GM12878 (cell line): Measurements from ENCODE around the gene LY9. TPM values are rescaled to one million over a fixed set of nuclear protein-coding genes. Genes with fewer than 3 reads are reported as not detected.

Experiments used
- CEBPB ChIP-seq, 2 experiments: fragments of 150-350 bp in 1 of 2; IDR thresholded peaks; 2 replicates each; pipeline ENCODE4 v1.6.1; 2012 to 2014; ENCODE audit warnings: low read depth in 2 of 2, low read length in 2 of 2, borderline replicate concordance in 1 of 2, inconsistent platforms in 1 of 2
- CHD4 ChIP-seq: fragments of 200-600 bp; sonication (generic); IDR thresholded peaks from 2 replicates; pipeline ENCODE4 v1.6.1; 2016; ENCODE audit warnings: mild to moderate bottlenecking
- DPF2 ChIP-seq: fragments of 450-650 bp; IDR thresholded peaks from 2 replicates; pipeline ENCODE4 v1.6.1; 2017; ENCODE audit warnings: mild to moderate bottlenecking
- HDAC6 ChIP-seq: fragments of 200-600 bp; sonication (generic); IDR thresholded peaks from one replicate; pipeline ENCODE4 v1.8.0; 2017; ENCODE audit warnings: antibody characterized with exemption; ENCODE audit not compliant: unreplicated experiment
- JUNB ChIP-seq: IDR thresholded peaks from 2 replicates; pipeline ENCODE4 v1.6.1; 2016; ENCODE audit warnings: antibody characterized with exemption, mild to moderate bottlenecking
- MXI1 ChIP-seq: fragments of 150-350 bp; IDR thresholded peaks from 2 replicates; pipeline ENCODE4 v1.6.1; 2011; ENCODE audit warnings: low read depth, mild to moderate bottlenecking, inconsistent platforms, low read length, improper control_type of control experiment
- NR2F1 ChIP-seq: fragments of 450-650 bp; conservative IDR thresholded peaks from 2 replicates; pipeline ENCODE4 v1.6.1; 2017; ENCODE audit warnings: mild to moderate bottlenecking
- ZZZ3 ChIP-seq: IDR thresholded peaks from 2 replicates; pipeline ENCODE4 v1.6.1; 2011; ENCODE audit warnings: low read depth; ENCODE audit not compliant: control insufficient read depth, insufficient read length
- polyA plus RNA-seq, 11 experiments: library from polyadenylated mRNA; depleted of rRNA in 4 of 11; unstranded in 6 of 11; stranded (reverse) in 5 of 11; fragments of >200 nt; fragmentation: Nextera tagmentation in 4 of 11; fragmentation: Illumina TruSeq in 1 of 11; extraction: Ambion mirVana in 4 of 11; extraction: Trizol in 1 of 11; gene quantifications; 1 replicate in 1 of 11; 2 replicates in 10 of 11; pipeline versions ENCODE4 v1.2.1 to v1.2.3, GENCODE V29; 2011 to 2016; ENCODE audit warnings: inconsistent platforms in 2 of 11, missing spikeins in 2 of 11, low read depth in 1 of 11
- total RNA-seq, 4 experiments: library from RNA; depleted of rRNA in 3 of 4; stranded (reverse); fragments of >200 nt in 3 of 4; fragmentation: Illumina TruSeq in 1 of 4; extraction: Trizol in 1 of 4; gene quantifications; 2 replicates each; pipeline versions ENCODE4 v1.2.1 to v1.2.3, GENCODE V29; 2013 to 2021
- TF ChIP-seq, protein P1 (sequence below): fragments of 450-650 bp; formaldehyde crosslinking; IDR thresholded peaks from 2 replicates; pipeline ENCODE4 v1.5.0; 2022; ENCODE audit warnings: mild to moderate bottlenecking, missing genetic modification characterization
- TF ChIP-seq, protein P2 (sequence below): IDR thresholded peaks from 2 replicates; pipeline ENCODE4 v1.6.1; 2012; ENCODE audit warnings: low read depth, low read length, improper control_type of control experiment
- TF ChIP-seq, protein P3 (sequence below): fragments of 450-650 bp; IDR thresholded peaks from 2 replicates; pipeline ENCODE4 v1.6.1; 2016; ENCODE audit warnings: mild to moderate bottlenecking, moderate library complexity, borderline replicate concordance
- TF ChIP-seq, protein P4 (sequence below): IDR thresholded peaks from 2 replicates; pipeline ENCODE4 v1.6.1; 2012; ENCODE audit warnings: improper control_type of control experiment, low read depth, low read length; ENCODE audit not compliant: insufficient replicate concordance

LY9 gene
- total and polyA plus RNA-seq, 10 of the 15 experiments (the other 5 are each of a cell fraction or from before 2014, with no cell fraction given), result 2.7 to 12.5 (median 9.0) TPM

DNA sequence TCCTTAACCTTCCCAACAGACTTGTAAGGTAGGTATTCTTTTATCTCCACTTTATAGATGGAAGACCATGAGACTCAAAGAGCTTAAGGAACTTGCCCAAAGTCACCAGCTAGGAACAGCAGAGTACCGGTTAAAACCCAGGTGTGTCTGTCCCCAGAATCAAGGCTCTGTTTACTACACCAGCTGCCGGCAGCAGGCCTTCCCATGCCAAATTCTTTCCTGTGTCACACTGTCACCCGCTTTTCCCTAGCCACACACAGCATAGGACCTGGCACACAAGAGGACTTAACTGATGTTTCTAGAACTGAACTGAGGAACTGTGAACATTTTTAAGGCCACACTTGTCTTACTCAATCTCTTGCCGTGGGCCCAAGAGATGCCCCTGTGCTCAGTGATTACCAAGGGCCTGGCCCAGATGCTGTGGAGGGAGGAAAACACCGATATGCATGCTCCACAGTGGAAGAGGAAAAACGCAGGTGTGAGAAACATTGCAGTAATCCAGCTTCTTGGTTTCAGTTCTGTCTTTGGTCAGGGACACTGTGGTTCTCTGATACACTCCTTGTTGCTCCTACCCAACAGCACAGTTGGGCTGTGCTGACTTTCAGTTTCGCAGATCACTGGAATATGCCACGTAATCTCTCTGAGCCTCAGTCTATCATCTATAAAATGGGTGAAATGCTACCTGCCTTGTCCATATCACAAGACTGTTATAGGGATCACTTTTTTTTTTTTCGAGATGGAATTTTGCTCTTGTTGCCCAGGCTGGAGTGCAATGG lies 13.9 kb upstream of the LY9 start (continued):
- TF ChIP-seq, protein P1, sequence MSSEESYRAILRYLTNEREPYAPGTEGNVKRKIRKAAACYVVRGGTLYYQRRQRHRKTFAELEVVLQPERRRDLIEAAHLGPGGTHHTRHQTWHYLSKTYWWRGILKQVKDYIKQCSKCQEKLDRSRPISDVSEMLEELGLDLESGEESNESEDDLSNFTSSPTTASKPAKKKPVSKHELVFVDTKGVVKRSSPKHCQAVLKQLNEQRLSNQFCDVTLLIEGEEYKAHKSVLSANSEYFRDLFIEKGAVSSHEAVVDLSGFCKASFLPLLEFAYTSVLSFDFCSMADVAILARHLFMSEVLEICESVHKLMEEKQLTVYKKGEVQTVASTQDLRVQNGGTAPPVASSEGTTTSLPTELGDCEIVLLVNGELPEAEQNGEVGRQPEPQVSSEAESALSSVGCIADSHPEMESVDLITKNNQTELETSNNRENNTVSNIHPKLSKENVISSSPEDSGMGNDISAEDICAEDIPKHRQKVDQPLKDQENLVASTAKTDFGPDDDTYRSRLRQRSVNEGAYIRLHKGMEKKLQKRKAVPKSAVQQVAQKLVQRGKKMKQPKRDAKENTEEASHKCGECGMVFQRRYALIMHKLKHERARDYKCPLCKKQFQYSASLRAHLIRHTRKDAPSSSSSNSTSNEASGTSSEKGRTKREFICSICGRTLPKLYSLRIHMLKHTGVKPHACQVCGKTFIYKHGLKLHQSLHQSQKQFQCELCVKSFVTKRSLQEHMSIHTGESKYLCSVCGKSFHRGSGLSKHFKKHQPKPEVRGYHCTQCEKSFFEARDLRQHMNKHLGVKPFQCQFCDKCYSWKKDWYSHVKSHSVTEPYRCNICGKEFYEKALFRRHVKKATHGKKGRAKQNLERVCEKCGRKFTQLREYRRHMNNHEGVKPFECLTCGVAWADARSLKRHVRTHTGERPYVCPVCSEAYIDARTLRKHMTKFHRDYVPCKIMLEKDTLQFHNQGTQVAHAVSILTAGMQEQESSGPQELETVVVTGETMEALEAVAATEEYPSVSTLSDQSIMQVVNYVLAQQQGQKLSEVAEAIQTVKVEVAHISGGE (CRISPR knock-in tag), result no peak
- TF ChIP-seq, protein P2, sequence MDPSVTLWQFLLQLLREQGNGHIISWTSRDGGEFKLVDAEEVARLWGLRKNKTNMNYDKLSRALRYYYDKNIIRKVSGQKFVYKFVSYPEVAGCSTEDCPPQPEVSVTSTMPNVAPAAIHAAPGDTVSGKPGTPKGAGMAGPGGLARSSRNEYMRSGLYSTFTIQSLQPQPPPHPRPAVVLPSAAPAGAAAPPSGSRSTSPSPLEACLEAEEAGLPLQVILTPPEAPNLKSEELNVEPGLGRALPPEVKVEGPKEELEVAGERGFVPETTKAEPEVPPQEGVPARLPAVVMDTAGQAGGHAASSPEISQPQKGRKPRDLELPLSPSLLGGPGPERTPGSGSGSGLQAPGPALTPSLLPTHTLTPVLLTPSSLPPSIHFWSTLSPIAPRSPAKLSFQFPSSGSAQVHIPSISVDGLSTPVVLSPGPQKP, result no peak
- TF ChIP-seq NR2F1, result no peak
- TF ChIP-seq CEBPB (IDR thresholded peaks at IDR 0.05; ENCODE audit: borderline replicate concordance in 1 of 2, low read depth in 2 of 2, low read length in 2 of 2), result no peak
- TF ChIP-seq MXI1, result no peak
- TF ChIP-seq DPF2, result peak; percentile 91
- TF ChIP-seq CHD4, result no peak
- peak; percentile 61 for TF ChIP-seq JUNB
- TF ChIP-seq HDAC6, result no peak
- TF ChIP-seq, protein P3, sequence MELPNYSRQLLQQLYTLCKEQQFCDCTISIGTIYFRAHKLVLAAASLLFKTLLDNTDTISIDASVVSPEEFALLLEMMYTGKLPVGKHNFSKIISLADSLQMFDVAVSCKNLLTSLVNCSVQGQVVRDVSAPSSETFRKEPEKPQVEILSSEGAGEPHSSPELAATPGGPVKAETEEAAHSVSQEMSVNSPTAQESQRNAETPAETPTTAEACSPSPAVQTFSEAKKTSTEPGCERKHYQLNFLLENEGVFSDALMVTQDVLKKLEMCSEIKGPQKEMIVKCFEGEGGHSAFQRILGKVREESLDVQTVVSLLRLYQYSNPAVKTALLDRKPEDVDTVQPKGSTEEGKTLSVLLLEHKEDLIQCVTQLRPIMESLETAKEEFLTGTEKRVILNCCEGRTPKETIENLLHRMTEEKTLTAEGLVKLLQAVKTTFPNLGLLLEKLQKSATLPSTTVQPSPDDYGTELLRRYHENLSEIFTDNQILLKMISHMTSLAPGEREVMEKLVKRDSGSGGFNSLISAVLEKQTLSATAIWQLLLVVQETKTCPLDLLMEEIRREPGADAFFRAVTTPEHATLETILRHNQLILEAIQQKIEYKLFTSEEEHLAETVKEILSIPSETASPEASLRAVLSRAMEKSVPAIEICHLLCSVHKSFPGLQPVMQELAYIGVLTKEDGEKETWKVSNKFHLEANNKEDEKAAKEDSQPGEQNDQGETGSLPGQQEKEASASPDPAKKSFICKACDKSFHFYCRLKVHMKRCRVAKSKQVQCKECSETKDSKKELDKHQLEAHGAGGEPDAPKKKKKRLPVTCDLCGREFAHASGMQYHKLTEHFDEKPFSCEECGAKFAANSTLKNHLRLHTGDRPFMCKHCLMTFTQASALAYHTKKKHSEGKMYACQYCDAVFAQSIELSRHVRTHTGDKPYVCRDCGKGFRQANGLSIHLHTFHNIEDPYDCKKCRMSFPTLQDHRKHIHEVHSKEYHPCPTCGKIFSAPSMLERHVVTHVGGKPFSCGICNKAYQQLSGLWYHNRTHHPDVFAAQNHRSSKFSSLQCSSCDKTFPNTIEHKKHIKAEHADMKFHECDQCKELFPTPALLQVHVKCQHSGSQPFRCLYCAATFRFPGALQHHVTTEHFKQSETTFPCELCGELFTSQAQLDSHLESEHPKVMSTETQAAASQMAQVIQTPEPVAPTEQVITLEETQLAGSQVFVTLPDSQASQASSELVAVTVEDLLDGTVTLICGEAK, result no peak; the same call in 1 of the 2 replicates
- TF ChIP-seq, protein P4, sequence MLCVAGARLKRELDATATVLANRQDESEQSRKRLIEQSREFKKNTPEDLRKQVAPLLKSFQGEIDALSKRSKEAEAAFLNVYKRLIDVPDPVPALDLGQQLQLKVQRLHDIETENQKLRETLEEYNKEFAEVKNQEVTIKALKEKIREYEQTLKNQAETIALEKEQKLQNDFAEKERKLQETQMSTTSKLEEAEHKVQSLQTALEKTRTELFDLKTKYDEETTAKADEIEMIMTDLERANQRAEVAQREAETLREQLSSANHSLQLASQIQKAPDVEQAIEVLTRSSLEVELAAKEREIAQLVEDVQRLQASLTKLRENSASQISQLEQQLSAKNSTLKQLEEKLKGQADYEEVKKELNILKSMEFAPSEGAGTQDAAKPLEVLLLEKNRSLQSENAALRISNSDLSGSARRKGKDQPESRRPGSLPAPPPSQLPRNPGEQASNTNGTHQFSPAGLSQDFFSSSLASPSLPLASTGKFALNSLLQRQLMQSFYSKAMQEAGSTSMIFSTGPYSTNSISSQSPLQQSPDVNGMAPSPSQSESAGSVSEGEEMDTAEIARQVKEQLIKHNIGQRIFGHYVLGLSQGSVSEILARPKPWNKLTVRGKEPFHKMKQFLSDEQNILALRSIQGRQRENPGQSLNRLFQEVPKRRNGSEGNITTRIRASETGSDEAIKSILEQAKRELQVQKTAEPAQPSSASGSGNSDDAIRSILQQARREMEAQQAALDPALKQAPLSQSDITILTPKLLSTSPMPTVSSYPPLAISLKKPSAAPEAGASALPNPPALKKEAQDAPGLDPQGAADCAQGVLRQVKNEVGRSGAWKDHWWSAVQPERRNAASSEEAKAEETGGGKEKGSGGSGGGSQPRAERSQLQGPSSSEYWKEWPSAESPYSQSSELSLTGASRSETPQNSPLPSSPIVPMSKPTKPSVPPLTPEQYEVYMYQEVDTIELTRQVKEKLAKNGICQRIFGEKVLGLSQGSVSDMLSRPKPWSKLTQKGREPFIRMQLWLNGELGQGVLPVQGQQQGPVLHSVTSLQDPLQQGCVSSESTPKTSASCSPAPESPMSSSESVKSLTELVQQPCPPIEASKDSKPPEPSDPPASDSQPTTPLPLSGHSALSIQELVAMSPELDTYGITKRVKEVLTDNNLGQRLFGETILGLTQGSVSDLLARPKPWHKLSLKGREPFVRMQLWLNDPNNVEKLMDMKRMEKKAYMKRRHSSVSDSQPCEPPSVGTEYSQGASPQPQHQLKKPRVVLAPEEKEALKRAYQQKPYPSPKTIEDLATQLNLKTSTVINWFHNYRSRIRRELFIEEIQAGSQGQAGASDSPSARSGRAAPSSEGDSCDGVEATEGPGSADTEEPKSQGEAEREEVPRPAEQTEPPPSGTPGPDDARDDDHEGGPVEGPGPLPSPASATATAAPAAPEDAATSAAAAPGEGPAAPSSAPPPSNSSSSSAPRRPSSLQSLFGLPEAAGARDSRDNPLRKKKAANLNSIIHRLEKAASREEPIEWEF, result no peak
- no peak for TF ChIP-seq ZZZ3
